SK-N-SH (cell line): ENCODE data around the gene ZNF454. TPM values are rescaled to one million over a fixed set of nuclear protein-coding genes. Genes with fewer than 3 reads are reported as not detected.

Source experiments
- CTCF ChIA-PET: fragments of 300-600, 350-600 bp; formaldehyde crosslinking; extraction: SDS; loops from one replicate; lab custom pipeline; 2021; lab: Yijun Ruan, JAX
- POLR2A ChIA-PET: fragments of 350-600 bp; sonication (Branson Sonifier 250); formaldehyde crosslinking; extraction: SDS; loops from one replicate; lab custom pipeline; 2020; ENCODE audit warnings: antibody characterized with exemption, inconsistent platforms; lab: Yijun Ruan, JAX
- DNase-seq: peaks from one replicate; pipeline ENCODE4 v3.0.0; 2012
- H2AFZ ChIP-seq: fragments of 200-600 bp; sonication (generic); 2 replicates; pipeline ENCODE4 v1.8.1; 2016; ENCODE audit warnings: antibody characterized with exemption, mild to moderate bottlenecking, low read depth
- H3F3A ChIP-seq: fragments of 200-600 bp; sonication (generic); replicated peaks from 2 replicates; pipeline ENCODE3; 2016; ENCODE audit warnings: antibody characterized with exemption, mild to moderate bottlenecking; ENCODE audit not compliant: insufficient read depth
- H3K27ac ChIP-seq, 2 experiments: fragments of 200-500 bp in 1 of 2; fragments of 200-600 bp in 1 of 2; sonication (Bioruptor generic) in 1 of 2; sonication (generic), shearing (Covaris generic) in 1 of 2; 2 replicates each; pipeline versions ENCODE4 v1.5.1 to v1.6.1; 2014 to 2016; ENCODE audit warnings: low read depth in 2 of 2, inconsistent platforms in 1 of 2, low read length in 1 of 2, mild to moderate bottlenecking in 1 of 2, mixed read lengths in 1 of 2
- H3K27me3 ChIP-seq: fragments of 200-600 bp; sonication (generic), shearing (Covaris generic); 2 replicates; pipeline ENCODE4 v1.6.1; 2016; ENCODE audit warnings: mixed run types; ENCODE audit not compliant: insufficient read depth
- H3K36me3 ChIP-seq, 2 experiments: fragments of 200-500 bp in 1 of 2; fragments of 200-600 bp in 1 of 2; sonication (Bioruptor generic) in 1 of 2; sonication (generic) in 1 of 2; replicated peaks in 1 of 2; 2 replicates each; pipeline versions ENCODE3 to v1.5.1; 2014 to 2016; ENCODE audit warnings: low read length in 1 of 2, mild to moderate bottlenecking in 1 of 2; ENCODE audit not compliant: insufficient read depth in 2 of 2, control insufficient read depth in 1 of 2
- H3K4me1 ChIP-seq, 2 experiments: fragments of 200-500 bp in 1 of 2; fragments of 200-600 bp in 1 of 2; sonication (Bioruptor generic) in 1 of 2; sonication (generic), shearing (Covaris generic) in 1 of 2; 2 replicates each; pipeline versions ENCODE4 v1.5.1 to v1.6.1; 2014 to 2016; ENCODE audit warnings: low read depth in 1 of 2, low read length in 1 of 2, mixed run types in 1 of 2; ENCODE audit not compliant: insufficient read depth in 2 of 2, control insufficient read depth in 1 of 2
- H3K4me2 ChIP-seq: fragments of 200-600 bp; sonication (generic), shearing (Covaris generic); 2 replicates; pipeline ENCODE4 v1.6.1; 2017; ENCODE audit warnings: mixed run types
- H3K4me3 ChIP-seq, 2 experiments: fragments of 200-500 bp in 1 of 2; fragments of 200-600 bp in 1 of 2; sonication (Bioruptor generic) in 1 of 2; sonication (generic), shearing (Covaris generic) in 1 of 2; 2 replicates each; pipeline versions ENCODE4 v1.5.1 to v1.8.1; 2014 to 2016; ENCODE audit warnings: low read depth in 2 of 2, inconsistent platforms in 1 of 2, low read length in 1 of 2, mild to moderate bottlenecking in 1 of 2, mixed read lengths in 1 of 2, moderate library complexity in 1 of 2
- H3K79me2 ChIP-seq: fragments of 200-600 bp; sonication (generic); 2 replicates; pipeline ENCODE4 v1.8.1; 2017; ENCODE audit warnings: mild to moderate bottlenecking; ENCODE audit not compliant: insufficient read depth
- H3K9ac ChIP-seq: fragments of 200-600 bp; sonication (generic); 2 replicates; pipeline ENCODE4 v1.6.1; 2017; ENCODE audit warnings: mixed run types
- H3K9me2 ChIP-seq: fragments of 200-600 bp; sonication (generic); 2 replicates; pipeline ENCODE4 v1.6.1; 2017; ENCODE audit warnings: mixed run types
- H3K9me3 ChIP-seq: fragments of 200-600 bp; sonication (generic); 2 replicates; pipeline ENCODE4 v1.6.1; 2017; ENCODE audit warnings: mixed run types, mild to moderate bottlenecking, moderate library complexity
- H4K20me1 ChIP-seq: fragments of 200-600 bp; sonication (generic); 2 replicates; pipeline ENCODE4 v1.6.1; 2017; ENCODE audit warnings: mild to moderate bottlenecking, mixed run types; ENCODE audit not compliant: insufficient read depth
- CTCF ChIP-seq: fragments of 200-600 bp; sonication (generic); IDR thresholded peaks from 2 replicates; pipeline ENCODE4 v1.6.1; 2017; ENCODE audit warnings: antibody characterized with exemption, mild to moderate bottlenecking, moderate library complexity
- EZH2phosphoT487 ChIP-seq: fragments of 200-600 bp; sonication (generic); IDR thresholded peaks from 2 replicates; pipeline ENCODE4 v1.6.1; 2017; ENCODE audit warnings: low read depth, mixed run types, mild to moderate bottlenecking, antibody characterized with exemption, moderate library complexity, borderline replicate concordance
- FOSL2 ChIP-seq: IDR thresholded peaks from 2 replicates; pipeline ENCODE4 v1.4.0; 2012; ENCODE audit warnings: low read depth, mild to moderate bottlenecking, moderate library complexity, borderline replicate concordance
- FOXJ3 ChIP-seq: sonication (generic); formaldehyde crosslinking; IDR thresholded peaks from 2 replicates; pipeline ENCODE4 v1.5.1; 2020; ENCODE audit warnings: mild to moderate bottlenecking, missing genetic modification reagents
- GABPA ChIP-seq: IDR thresholded peaks from 2 replicates; pipeline ENCODE4 v1.4.0; 2012; ENCODE audit warnings: low read depth, mild to moderate bottlenecking
- GATA2 ChIP-seq: sonication (generic); formaldehyde crosslinking; IDR thresholded peaks from 2 replicates; pipeline ENCODE4 v1.5.0; 2020; ENCODE audit warnings: mild to moderate bottlenecking, missing genetic modification reagents
- MAX ChIP-seq: IDR thresholded peaks from 2 replicates; pipeline ENCODE4 v1.4.0; 2012; ENCODE audit warnings: low read depth
- MEF2A ChIP-seq: IDR thresholded peaks from 2 replicates; pipeline ENCODE4 v1.4.0; 2012; ENCODE audit warnings: low read depth, borderline replicate concordance
- MXI1 ChIP-seq: IDR thresholded peaks from 2 replicates; pipeline ENCODE4 v1.6.1; 2012; ENCODE audit warnings: mild to moderate bottlenecking, low read depth, low read length, improper control_type of control experiment
- NFIC ChIP-seq: IDR thresholded peaks from 2 replicates; pipeline ENCODE4 v1.4.0; 2012; ENCODE audit warnings: borderline replicate concordance
- NRF1 ChIP-seq: IDR thresholded peaks from 2 replicates; pipeline ENCODE4 v1.6.1; 2012; ENCODE audit warnings: low read depth, mild to moderate bottlenecking, low read length
- RCOR1 ChIP-seq: fragments of 150-350 bp; IDR thresholded peaks from 2 replicates; pipeline ENCODE4 v1.6.1; 2017; ENCODE audit warnings: antibody characterized with exemption, low read length
- REST ChIP-seq: IDR thresholded peaks from 2 replicates; pipeline ENCODE4 v1.6.1; 2012; ENCODE audit warnings: mild to moderate bottlenecking, low read depth, low read length, moderate library complexity
- RXRA ChIP-seq: IDR thresholded peaks from 2 replicates; pipeline ENCODE4 v1.4.0; 2012; ENCODE audit warnings: low read depth, mild to moderate bottlenecking, borderline replicate concordance
- SIN3A ChIP-seq: IDR thresholded peaks from 2 replicates; pipeline ENCODE4 v1.6.1; 2012; ENCODE audit warnings: low read depth, mild to moderate bottlenecking, low read length, moderate library complexity, borderline replicate concordance
- SMC3 ChIP-seq: IDR thresholded peaks from 2 replicates; pipeline ENCODE4 v1.6.1; 2012; ENCODE audit warnings: low read depth, low read length, improper control_type of control experiment
- USF1 ChIP-seq: IDR thresholded peaks from 2 replicates; pipeline ENCODE4 v1.4.0; 2012; ENCODE audit warnings: low read depth, borderline replicate concordance
- USF2 ChIP-seq: fragments of 150-350 bp; IDR thresholded peaks from 2 replicates; pipeline ENCODE4 v1.6.1; 2017; ENCODE audit warnings: antibody characterized with exemption, low read length, low read depth, borderline replicate concordance
- YY1 ChIP-seq: IDR thresholded peaks from 2 replicates; pipeline ENCODE4 v1.4.0; 2012; ENCODE audit warnings: low read depth, mild to moderate bottlenecking
- ZBTB33 ChIP-seq: IDR thresholded peaks from 2 replicates; pipeline ENCODE4 v1.4.0; 2012; ENCODE audit warnings: low read depth, borderline replicate concordance
- WGBS: methylation state at CpG from one replicate; pipeline ENCODE4 v1.1.6; 2017; ENCODE audit warnings: low lambda C conversion rate; 5-methylcytosine and 5-hydroxymethylcytosine counted together
- polyA plus RNA-seq, 3 experiments: library from polyadenylated mRNA; depleted of rRNA; stranded (reverse); fragments of >200 nt; gene quantifications; 2 replicates each; pipeline ENCODE4 v1.2.3, GENCODE V29; 2012

ZNF454 gene
- polyA plus RNA-seq, 1 of the 3 experiments (the other 2 are of a cell fraction) = 0.15 TPM

GRCh38 chr5:178899289-178899688 is 41.7 kb upstream of the ZNF454 start:
- ChIA-PET POLR2A (no interaction called here), CTCF (interaction anchor here (0.6 to 1.2 kb wide), 2 partner anchors 35 to 212 kb away, joined by 3 read pairs; no protein-coding TSS in a partner anchor)
- H3K9ac ChIP-seq = no peak overlapping the region
- no peaks in the 10 kb centered on the region for H3K9me2 ChIP-seq
- no peak overlapping the region for H3K4me2 ChIP-seq
- TF ChIP-seq NFIC (no peak), GABPA (no peak), EZH2phosphoT487 (no peak), USF1 (no peak), GATA2 (CRISPR knock-in tag) (no peak), USF2 (no peak), SMC3 (no peak), FOXJ3 (no peak), RCOR1 (no peak), CTCF (no peak), SIN3A (no peak), MXI1 (no peak), RXRA (no peak), MAX (no peak), ZBTB33 (no peak), FOSL2 (no peak), NRF1 (no peak), YY1 (no peak), MEF2A (no peak), REST (no peak)
- H3K27me3 ChIP-seq = no peaks in the 10 kb centered on the region
- WGBS = 77% methylated on average over 5 of the region's 5 CpGs
- no peak overlapping the region for H3K27ac ChIP-seq
- no peaks in the 10 kb centered on the region for H3F3A ChIP-seq
- peaks cover 0 to 3% of the 10 kb centered on the region in 2 experiments for H3K36me3 ChIP-seq
- no peak overlapping the region for H2AFZ ChIP-seq
- no peaks in the 10 kb centered on the region for H3K4me1 ChIP-seq
- H3K4me3 ChIP-seq = no peak overlapping the region
- H4K20me1 ChIP-seq = no peaks in the 10 kb centered on the region
- H3K79me2 ChIP-seq = no peaks in the 10 kb centered on the region
- no peak for DNase-seq
- peaks cover 9% of the 10 kb centered on the region; the same call in 1 of the 2 replicates for H3K9me3 ChIP-seq
